Measurements from ENCODE around the gene VARS2.
A peak's percentile ranks its signal among the peaks of the same experiment; 100 is the strongest.
"Not testable (repeated sequence)": the region's sequence is repeated elsewhere in the genome, so short reads cannot be mapped to it uniquely, and the experiment has no call there.

The VARS2 gene

DNA sequence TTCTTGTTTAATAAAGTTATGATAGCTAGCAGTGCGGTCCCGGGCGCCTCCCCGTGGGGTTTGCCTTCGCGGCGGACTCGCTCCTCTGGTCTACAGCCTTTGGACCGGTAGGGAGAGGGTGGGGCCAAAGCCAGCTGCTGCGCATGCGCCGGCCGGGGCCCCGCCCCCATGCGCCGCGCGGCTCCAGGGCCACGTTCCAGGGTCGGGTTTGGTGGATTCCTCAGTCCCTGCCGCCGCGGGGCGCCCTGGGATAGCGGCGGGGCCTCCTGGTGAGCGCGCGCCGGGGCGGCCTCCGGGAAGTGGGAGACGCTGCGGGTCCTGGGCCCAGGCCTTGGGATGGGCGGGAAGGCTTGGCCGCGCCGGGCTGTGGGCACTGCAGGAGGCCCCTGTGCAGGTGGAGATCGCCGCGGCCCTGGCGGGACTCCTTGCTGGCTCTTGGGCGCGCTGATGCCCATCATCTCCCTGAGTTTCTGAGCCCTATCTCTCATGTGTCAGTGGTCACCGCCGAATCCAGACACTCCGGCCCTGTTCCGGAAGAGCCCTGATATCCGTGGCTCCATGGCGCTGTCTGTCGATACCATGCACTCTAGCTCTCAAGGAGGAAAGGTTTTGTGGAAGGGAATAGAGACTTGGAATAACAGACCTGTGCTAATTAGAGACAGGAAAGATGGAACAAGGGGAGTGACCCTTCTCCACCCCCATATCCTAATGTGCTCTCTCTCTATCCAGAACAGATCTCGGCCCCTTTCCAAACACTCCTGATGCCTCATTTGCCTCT is at the start of gene VARS2:
Gene VARS2 (plus strand): TSS at position 163 of the 778 bp plus-strand sequence. CDS start 599 bp downstream, at position 762.
- no peaks in the 10 kb centered on the region for H3K9me3 ChIP-seq (ENCODE audit: control insufficient read depth, insufficient read depth, low read length)
- peaks cover 14% of the 10 kb centered on the region; the same call in 1 of the 2 replicates for H3K36me3 ChIP-seq (ENCODE audit: insufficient read depth, low read length)
- H3K4me1 ChIP-seq (ENCODE audit: insufficient read depth, low read length) = no peaks in the 10 kb centered on the region; the same call in 1 of the 2 replicates

DNA sequence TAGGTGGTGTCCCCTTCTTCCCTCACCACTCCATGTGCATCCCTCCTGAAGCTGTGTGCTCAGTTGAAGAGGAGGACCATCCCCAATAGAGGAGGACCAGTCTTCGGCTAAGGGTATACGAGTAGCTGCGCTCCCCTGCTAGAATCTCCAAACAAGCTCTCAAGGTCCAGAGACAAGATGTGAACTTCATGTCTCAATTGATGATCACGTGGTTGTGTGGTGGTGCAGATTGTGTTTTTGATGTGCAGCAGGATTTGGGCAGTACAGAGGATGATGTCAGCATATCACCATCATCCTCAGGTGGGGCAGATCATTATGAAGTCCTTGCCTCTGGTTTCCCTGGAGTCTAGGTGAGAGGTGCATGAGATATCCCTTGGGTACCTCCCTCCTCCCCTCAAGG is 49.7 kb upstream of the VARS2 start:
- H3K4me1 ChIP-seq (ENCODE audit: insufficient read depth, low read length) = no peaks in the 10 kb centered on the region
- no peaks in the 10 kb centered on the region for H3K36me3 ChIP-seq (ENCODE audit: insufficient read depth, low read length)
- no peak overlapping the region for H3K9ac ChIP-seq (ENCODE audit: low read depth, low read length)
- peaks cover 12% of the 10 kb centered on the region for H3K9me3 ChIP-seq (ENCODE audit: control insufficient read depth, insufficient read depth, low read length)

More for the DNA sequence above, at the start of gene VARS2:
- peak within 1 kb of the TSS; percentile 72 for H3K9ac ChIP-seq (ENCODE audit: low read depth, low read length)

DNA sequence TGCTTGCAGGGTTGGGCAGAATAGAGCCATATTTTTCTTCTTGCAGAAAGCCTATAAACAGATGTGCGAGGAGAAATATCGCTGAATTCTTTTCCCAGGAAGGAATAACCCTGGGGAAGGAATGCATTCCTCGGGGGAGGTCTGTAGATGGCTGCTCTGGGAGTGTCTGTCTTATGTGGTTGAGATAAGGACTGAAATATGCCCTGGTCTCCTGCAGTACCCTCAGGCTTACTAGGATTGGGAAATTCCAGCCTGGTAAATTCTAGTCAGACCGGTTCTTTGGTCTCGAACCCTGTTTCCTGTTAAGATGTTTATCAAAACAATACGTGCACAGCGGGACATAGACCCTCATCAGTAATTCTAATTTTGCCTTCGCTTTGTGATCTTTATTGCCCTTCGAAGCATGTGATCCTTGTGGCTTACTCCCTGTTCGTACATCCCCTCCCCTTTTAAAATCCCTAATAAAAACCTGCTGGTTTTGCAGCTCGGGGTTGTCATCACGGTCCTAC is 44.7 kb upstream of the VARS2 start:
- not testable (repeated sequence) for H3K36me3 ChIP-seq (ENCODE audit: insufficient read depth, low read length); H3K9ac ChIP-seq (ENCODE audit: low read depth, low read length); H3K4me1 ChIP-seq (ENCODE audit: insufficient read depth, low read length)
- peaks cover 20% of the 10 kb centered on the region for H3K9me3 ChIP-seq (ENCODE audit: control insufficient read depth, insufficient read depth, low read length)

DNA sequence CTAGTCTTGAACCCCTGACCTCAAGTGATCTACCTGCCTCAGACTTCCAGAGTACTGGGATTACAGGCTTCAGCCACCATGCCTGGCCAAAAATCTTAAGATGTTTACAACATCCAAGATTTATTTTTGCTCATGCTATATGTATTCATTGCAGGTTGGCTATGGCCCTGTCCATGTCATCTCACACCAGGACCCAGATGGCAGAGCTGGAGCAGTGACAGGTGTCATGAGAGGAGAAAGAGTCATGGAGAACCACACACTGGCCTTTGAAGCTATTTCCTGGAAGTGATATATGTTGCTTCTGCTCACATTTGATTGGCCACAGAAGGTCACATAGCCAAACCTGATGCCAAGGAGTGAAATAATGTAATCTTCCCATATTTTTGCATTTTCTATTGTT is 43.5 kb upstream of the VARS2 start:
- Histone ChIP-seq H3K9ac (ENCODE audit: low read depth, low read length) (no peak overlapping the region), H3K9me3 (ENCODE audit: control insufficient read depth, insufficient read depth, low read length) (peaks cover 18% of the 10 kb centered on the region), H3K4me1 (ENCODE audit: insufficient read depth, low read length) (no peaks in the 10 kb centered on the region), H3K36me3 (ENCODE audit: insufficient read depth, low read length) (no peaks in the 10 kb centered on the region)

DNA sequence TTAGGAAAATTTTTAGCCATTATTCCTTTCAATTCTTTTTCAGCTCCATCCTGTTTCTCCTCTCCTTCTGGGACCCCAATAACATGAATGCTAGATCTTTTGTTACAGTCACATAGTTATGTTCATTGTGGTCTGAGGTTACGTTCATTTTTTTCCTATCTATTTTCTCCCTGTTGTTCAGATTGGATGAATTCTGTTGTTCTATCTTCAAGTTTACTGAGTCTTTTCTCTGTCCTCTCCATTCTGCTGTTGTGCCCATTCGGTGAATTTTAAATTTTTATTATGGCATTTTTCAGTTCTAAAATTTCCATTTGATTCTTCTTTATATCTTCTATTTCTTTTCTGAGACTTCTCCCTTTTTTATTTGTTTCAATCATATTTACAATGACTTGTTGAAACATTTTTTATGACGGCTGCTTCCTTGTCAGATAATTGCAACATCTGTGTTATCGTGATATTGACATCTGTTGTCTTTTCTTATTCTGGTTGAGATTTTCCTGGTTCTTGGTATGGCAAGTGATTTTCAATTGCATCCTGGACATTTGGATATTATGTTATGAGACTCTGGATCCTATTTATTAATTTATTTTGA is 42.4 kb upstream of the VARS2 start:
- H3K9ac ChIP-seq (ENCODE audit: low read depth, low read length) = no peak overlapping the region
- H3K4me1 ChIP-seq (ENCODE audit: insufficient read depth, low read length) = no peaks in the 10 kb centered on the region
- H3K9me3 ChIP-seq (ENCODE audit: control insufficient read depth, insufficient read depth, low read length) = peaks cover 18% of the 10 kb centered on the region
- no peaks in the 10 kb centered on the region for H3K36me3 ChIP-seq (ENCODE audit: insufficient read depth, low read length)

DNA sequence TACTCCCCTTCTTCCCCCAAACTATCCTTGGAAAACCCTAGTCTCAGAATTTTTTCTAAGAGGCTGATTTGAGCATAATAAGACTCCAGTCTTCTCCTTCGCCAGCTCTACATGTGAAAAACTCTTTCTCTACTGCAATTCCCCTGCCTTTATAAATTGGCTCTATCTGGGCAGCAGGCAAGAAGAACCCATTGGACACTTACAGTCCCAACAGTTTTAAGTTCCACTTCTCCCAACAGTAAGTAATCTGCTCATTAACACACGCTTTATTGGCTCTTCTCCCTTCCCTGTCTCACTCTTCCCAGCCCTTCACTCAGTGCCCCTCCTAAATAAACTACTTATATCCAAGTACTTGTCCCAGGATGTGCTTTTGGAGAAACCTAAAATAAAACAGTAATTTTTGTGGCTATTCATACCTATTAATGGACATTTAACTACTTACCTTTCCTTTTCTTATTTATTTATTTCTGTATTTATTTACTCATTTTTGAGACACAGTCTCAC is 40.8 kb upstream of the VARS2 start:
- no peaks in the 10 kb centered on the region for H3K36me3 ChIP-seq (ENCODE audit: insufficient read depth, low read length)
- peaks cover 2% of the 10 kb centered on the region; the same call in 1 of the 2 replicates for H3K4me1 ChIP-seq (ENCODE audit: insufficient read depth, low read length)
- peaks cover 15% of the 10 kb centered on the region for H3K9me3 ChIP-seq (ENCODE audit: control insufficient read depth, insufficient read depth, low read length)
- no peak overlapping the region for H3K9ac ChIP-seq (ENCODE audit: low read depth, low read length)

DNA sequence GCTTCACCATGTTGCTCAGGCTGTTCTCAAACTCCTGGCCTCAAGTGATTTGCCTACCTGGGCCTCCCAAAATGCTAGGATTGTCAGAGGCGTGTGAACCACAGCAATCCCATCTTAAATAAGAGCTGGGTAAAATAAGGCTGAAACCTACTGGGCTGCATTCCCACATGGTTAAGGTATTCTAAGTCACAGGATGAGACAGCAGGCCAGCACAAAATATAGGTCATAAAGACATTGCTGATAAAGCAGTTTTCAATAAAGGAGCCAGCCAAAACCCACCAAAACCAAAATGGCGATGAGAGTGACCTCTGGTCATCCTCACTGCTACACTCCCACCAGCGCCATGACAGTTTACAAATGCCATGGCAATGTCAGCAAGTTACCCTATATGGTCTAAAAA is 40.2 kb upstream of the VARS2 start:
- H3K9ac ChIP-seq (ENCODE audit: low read depth, low read length); H3K36me3 ChIP-seq (ENCODE audit: insufficient read depth, low read length); H3K4me1 ChIP-seq (ENCODE audit: insufficient read depth, low read length): not testable (repeated sequence)
- peaks cover 15% of the 10 kb centered on the region for H3K9me3 ChIP-seq (ENCODE audit: control insufficient read depth, insufficient read depth, low read length)

DNA sequence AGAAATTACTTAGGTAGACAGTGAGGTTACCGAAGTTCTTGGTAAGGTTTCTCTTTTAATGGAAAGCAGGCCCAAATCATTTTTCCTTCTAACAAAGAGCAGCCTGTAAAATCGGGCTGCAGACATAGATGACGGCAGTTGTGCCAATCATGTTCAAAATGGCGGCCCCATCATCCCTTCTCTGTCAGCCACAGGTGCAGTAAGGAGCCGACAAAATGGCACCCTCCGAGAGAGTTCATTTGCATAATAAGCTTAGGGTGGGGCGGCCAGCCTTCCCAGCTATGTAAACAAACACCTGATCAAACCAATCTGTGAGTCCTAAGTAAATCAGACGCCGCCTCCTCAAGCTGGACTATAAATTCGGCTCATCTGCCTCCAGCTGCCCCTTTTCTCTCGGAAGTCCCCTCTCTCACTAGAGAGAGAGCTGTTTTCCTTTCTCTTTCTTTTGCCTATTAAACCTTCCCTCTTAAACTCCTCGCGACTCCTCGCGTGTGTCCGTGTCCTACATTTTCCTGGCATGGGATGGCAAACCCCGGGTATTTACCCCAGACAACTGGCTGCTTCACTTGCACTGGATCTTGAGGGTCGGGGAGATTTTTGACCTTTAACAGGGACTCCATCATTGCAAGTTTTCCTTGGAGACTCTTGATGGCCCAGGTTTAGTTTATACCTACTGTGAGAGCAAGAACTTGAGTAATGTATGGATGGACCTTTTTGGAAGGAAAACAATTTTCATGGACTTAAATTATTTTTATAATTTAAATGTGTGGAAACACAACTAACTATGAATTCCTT is 38.6 kb upstream of the VARS2 start:
- Histone ChIP-seq H3K9me3 (ENCODE audit: control insufficient read depth, insufficient read depth, low read length) (peaks cover 12% of the 10 kb centered on the region; the same call in 1 of the 2 replicates), H3K4me1 (ENCODE audit: insufficient read depth, low read length) (peaks cover 7% of the 10 kb centered on the region), H3K36me3 (ENCODE audit: insufficient read depth, low read length) (no peaks in the 10 kb centered on the region), H3K9ac (ENCODE audit: low read depth, low read length) (no peak overlapping the region)

DNA sequence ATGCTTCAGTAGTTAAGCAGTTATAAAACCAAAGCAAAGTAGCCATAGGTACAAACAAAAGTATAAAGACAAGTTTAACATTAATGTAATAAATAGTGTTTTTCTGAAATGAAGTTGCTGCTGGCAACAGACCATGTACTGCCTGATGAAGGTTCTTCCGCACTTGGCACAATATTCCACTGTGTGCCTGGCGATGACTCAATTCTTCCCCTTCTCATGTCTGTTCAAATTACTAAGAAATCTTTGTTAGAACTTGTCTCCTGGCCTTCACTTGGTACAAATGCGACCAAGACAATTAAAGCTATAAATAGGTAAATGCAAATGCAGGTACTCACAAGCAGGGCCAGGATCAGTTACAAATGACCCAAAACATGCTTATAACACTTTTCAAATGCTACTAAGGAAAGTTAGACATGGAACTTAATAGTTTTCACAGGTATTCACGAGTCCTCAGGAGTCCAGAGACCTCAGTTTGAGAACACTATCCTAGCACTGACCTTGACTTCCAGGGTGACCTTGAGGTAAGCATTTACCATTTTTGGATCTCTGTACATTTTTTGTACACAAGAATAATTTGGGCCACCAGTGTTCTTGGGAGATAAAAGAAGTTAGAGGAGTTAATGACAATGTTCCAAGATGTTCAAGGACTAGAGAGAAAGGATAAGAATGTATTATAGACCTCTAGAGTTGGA is 37.9 kb upstream of the VARS2 start:
- peaks cover 7% of the 10 kb centered on the region; the same call in 1 of the 2 replicates for H3K9me3 ChIP-seq (ENCODE audit: control insufficient read depth, insufficient read depth, low read length)
- no peak overlapping the region for H3K9ac ChIP-seq (ENCODE audit: low read depth, low read length)
- H3K4me1 ChIP-seq (ENCODE audit: insufficient read depth, low read length) = peaks cover 9% of the 10 kb centered on the region
- H3K36me3 ChIP-seq (ENCODE audit: insufficient read depth, low read length) = no peaks in the 10 kb centered on the region

DNA sequence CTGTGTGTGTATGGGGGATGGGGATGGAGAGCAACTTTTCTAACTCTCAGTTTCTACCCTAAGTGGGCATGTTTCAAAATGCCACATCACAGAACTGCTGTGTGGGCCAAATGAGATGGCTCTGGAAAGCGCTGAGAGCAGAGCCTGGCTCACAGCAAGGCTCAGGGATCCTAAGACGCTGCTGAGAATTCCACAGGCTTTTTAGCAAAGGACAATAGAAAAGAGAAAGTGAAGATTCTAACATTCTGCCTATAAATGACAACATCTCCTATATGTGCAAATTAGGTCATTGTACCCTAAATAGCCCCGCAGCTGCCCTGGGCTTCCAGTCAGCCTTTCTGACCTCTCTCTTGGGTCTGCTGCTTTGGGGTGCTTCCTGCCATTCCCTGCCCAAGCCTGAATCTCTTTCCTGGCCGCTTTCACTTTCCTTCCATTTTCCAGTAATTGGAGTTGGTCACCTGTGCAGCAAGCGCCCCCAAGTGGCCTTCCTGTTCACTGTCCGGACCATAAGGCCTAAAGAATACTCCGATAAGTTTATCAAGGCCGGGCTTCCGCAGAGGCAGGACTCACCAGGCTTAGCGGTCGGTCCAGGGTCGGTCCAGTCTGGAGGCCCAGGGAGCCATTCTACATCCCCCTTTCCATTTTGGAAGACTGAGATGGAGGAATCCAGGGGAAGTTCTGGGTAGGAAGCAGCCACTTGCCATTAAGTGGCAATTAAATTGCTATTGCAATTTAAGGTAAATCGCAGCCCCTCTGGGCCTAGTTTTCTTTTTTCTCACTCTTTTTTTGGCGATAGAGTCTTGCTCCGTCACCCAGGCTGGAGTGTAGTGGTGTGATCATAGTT is 36.4 kb upstream of the VARS2 start:
- no peaks in the 10 kb centered on the region for H3K9me3 ChIP-seq (ENCODE audit: control insufficient read depth, insufficient read depth, low read length)
- H3K36me3 ChIP-seq (ENCODE audit: insufficient read depth, low read length) = no peaks in the 10 kb centered on the region
- no peak overlapping the region for H3K9ac ChIP-seq (ENCODE audit: low read depth, low read length)
- peaks cover 23% of the 10 kb centered on the region for H3K4me1 ChIP-seq (ENCODE audit: insufficient read depth, low read length)

DNA sequence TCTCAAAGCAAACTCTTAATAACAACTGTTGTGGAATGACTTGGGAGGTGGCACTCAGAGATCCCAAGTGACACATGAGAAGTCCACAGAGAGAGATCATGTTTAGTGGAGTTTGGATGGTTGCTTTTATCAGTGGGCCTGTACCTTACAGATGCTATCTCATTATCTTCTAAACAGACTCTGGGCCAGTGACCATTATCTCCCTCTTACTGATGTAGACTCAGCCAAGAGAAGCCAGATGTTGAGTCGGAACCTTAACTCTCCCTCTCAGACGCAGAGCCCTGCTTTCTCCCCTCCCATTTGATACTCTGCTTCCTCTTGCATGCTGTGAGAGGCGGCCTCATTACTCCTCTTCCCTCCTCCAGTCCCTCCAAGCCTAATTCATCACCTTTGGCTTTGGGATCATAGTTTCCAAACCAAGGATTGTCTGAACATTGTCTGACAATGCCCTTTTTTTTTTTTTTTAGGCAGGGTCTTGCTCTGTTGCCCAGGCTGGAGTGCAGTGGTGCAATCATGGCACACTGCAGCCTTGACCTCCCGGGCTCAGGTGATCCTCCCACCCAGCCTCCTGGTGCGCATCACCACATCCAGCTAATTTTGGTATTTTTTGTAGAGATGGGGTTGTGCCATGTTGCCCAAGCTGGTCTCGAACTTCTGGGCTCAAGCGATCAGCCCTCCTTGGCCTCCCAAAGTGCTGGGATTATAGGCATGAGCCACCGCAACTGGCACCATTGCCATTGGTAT is 34.2 kb upstream of the VARS2 start:
- Histone ChIP-seq H3K9ac (ENCODE audit: low read depth, low read length) (no peak overlapping the region), H3K9me3 (ENCODE audit: control insufficient read depth, insufficient read depth, low read length) (no peaks in the 10 kb centered on the region), H3K4me1 (ENCODE audit: insufficient read depth, low read length) (peaks cover 23% of the 10 kb centered on the region), H3K36me3 (ENCODE audit: insufficient read depth, low read length) (no peaks in the 10 kb centered on the region)

DNA sequence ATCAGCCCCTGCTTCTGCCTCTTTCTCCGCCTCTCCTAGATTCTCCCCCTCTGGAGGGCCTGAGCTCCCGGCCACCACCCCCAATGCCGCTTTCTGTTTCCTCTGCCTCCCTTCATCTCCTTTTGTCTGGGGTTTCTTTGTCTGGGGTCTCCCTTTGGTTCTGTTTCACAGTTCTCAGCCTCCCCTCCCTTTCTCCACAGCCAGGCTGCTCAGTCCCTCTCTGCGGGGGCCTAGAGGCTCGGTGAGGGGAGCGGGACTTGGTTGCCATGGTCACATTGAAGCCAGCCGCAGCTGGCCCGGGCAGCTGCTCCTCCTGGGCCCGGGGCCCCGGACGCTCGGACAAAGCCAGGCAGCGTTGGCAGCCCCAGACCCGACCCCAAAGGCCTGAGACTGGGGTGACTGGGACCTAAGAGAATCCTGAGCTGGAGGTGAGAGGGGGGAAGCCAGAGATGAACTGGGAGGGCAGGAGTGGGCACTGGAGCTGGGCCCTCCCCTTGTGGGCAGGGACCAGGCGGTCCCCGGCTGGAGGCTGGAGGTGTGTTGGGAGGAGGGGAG is 33.3 kb upstream of the VARS2 start:
- Histone ChIP-seq H3K4me1 (ENCODE audit: insufficient read depth, low read length) (peaks cover 23% of the 10 kb centered on the region), H3K9ac (ENCODE audit: low read depth, low read length) (peak overlapping the region; percentile 45; the same call in 1 of the 2 replicates), H3K9me3 (ENCODE audit: control insufficient read depth, insufficient read depth, low read length) (no peaks in the 10 kb centered on the region), H3K36me3 (ENCODE audit: insufficient read depth, low read length) (no peaks in the 10 kb centered on the region)

Measured in ES-I3 (cell line).